B cell (primary cell): ENCODE results near the gene SNRPN. TPM values are rescaled to one million over a fixed set of nuclear protein-coding genes. Genes with fewer than 3 reads are reported as not detected.
"Not testable (repeated sequence)": the region's sequence is repeated elsewhere in the genome, so short reads cannot be mapped to it uniquely, and the experiment has no call there.

Experiments used
- ATAC-seq: fragments of 200-7000 bp; cut with Tn5 transposase; one replicate; pipeline ENCODE4 v1.10.0; 2021; ENCODE audit warnings: low read depth, mild to moderate bottlenecking, moderate number of reproducible peaks, moderate library complexity
- CTCF ChIA-PET: fragments of 350-600 bp; sonication (Branson Sonifier 250); formaldehyde crosslinking; loops from one replicate; lab custom pipeline; 2021; ENCODE audit warnings: antibody characterized with exemption, inconsistent platforms; lab: Charles Lee
- POLR2A ChIA-PET: fragments of 350-600 bp; sonication (Branson Sonifier 250); formaldehyde crosslinking; loops from one replicate; lab custom pipeline; 2021; ENCODE audit warnings: antibody characterized with exemption; lab: Charles Lee
- DNase-seq: peaks from one replicate; pipeline ENCODE4 v3.0.0; 2013
- H2AFZ ChIP-seq: 2 replicates; pipeline ENCODE4 v1.6.1; 2012; ENCODE audit warnings: mild to moderate bottlenecking, low read depth, low read length; ENCODE audit not compliant: insufficient read depth, poor library complexity, severe bottlenecking
- H3K27ac ChIP-seq, 2 donors: 1 replicate in 1 of 2; 2 replicates in 1 of 2; pipeline ENCODE4 v1.5.1; 2012 to 2013; ENCODE audit warnings: low read length in 2 of 2, mild to moderate bottlenecking in 2 of 2, moderate library complexity in 1 of 2
- H3K27me3 ChIP-seq, 4 experiments: fragments of 200-600 bp in 1 of 4; sonication (generic) in 1 of 4; replicated peaks in 1 of 4; 1 replicate in 2 of 4; 2 replicates in 2 of 4; pipeline versions ENCODE4 v1.6.1 to v1.7.0; 2013 to 2016; ENCODE audit warnings: low read length in 3 of 4, mild to moderate bottlenecking in 2 of 4, mixed read lengths in 1 of 4, moderate library complexity in 1 of 4; ENCODE audit not compliant: insufficient read depth in 4 of 4, control insufficient read depth in 3 of 4; ENCODE audit errors: control extremely low read depth in 1 of 4
- H3K36me3 ChIP-seq, 2 experiments: replicated peaks in 1 of 2; 1 replicate in 1 of 2; 2 replicates in 1 of 2; pipeline versions ENCODE4 v1.6.1 to v1.7.1; 2013; ENCODE audit warnings: low read length in 1 of 2; ENCODE audit not compliant: insufficient read depth in 2 of 2, control insufficient read depth in 1 of 2; ENCODE audit errors: control extremely low read depth in 1 of 2, extremely low read depth in 1 of 2
- H3K4me1 ChIP-seq, 2 donors: fragments of 200-600 bp in 1 of 2; sonication (generic) in 1 of 2; 1 replicate in 1 of 2; 2 replicates in 1 of 2; pipeline versions ENCODE4 v1.5.1 to v1.6.1; 2013 to 2017; ENCODE audit warnings: low read length in 2 of 2; ENCODE audit not compliant: control insufficient read depth in 2 of 2, insufficient read depth in 2 of 2
- H3K4me2 ChIP-seq: replicated peaks from 2 replicates; pipeline ENCODE3; 2012; ENCODE audit warnings: mild to moderate bottlenecking, low read depth, low read length; ENCODE audit not compliant: poor library complexity, severe bottlenecking
- H3K4me3 ChIP-seq, 5 experiments: fragments of 200-600 bp in 1 of 5; sonication (generic) in 1 of 5; 1 replicate in 3 of 5; 2 replicates in 2 of 5; pipeline versions ENCODE4 v1.5.1 to v1.7.0; 2011 to 2016; ENCODE audit warnings: low read length in 4 of 5, mild to moderate bottlenecking in 4 of 5, low read depth in 2 of 5, control low read depth in 1 of 5, moderate library complexity in 1 of 5; ENCODE audit not compliant: insufficient read depth in 1 of 5; ENCODE audit errors: control extremely low read depth in 1 of 5, extremely low read depth in 1 of 5
- H3K79me2 ChIP-seq: fragments of 200-600 bp; sonication (generic); one replicate; pipeline ENCODE4 v1.6.0; 2016; ENCODE audit warnings: low read length; ENCODE audit not compliant: control insufficient read depth, insufficient read depth
- H3K9ac ChIP-seq: fragments of 200-600 bp; sonication (generic); 2 replicates; pipeline ENCODE4 v1.6.1; 2017; ENCODE audit warnings: mild to moderate bottlenecking, low read length, moderate library complexity
- H3K9me3 ChIP-seq, 3 donors: one replicate each; pipeline versions ENCODE4 v1.6.1 to v1.7.1; 2013; ENCODE audit warnings: low read length in 2 of 3; ENCODE audit not compliant: control insufficient read depth in 2 of 3, insufficient read depth in 1 of 3; ENCODE audit errors: control extremely low read depth in 1 of 3
- H4K20me1 ChIP-seq: 2 replicates; pipeline ENCODE4 v1.6.0; 2012; ENCODE audit warnings: mild to moderate bottlenecking, low read length; ENCODE audit not compliant: insufficient read depth, control insufficient read depth, poor library complexity, severe bottlenecking
- H3K27ac Mint-ChIP-seq: one replicate; pipeline ENCODE4 v1.8.0; 2021; ENCODE audit warnings: mixed read lengths
- H3K27me3 Mint-ChIP-seq: one replicate; pipeline ENCODE4 v1.8.0; 2021; ENCODE audit warnings: mixed read lengths
- H3K4me1 Mint-ChIP-seq: one replicate; pipeline ENCODE4 v1.8.0; 2021; ENCODE audit warnings: mixed read lengths
- H3K4me3 Mint-ChIP-seq: one replicate; pipeline ENCODE4 v1.8.0; 2021; ENCODE audit warnings: mixed read lengths
- H3K9me3 Mint-ChIP-seq: one replicate; pipeline ENCODE4 v1.8.0; 2022; ENCODE audit warnings: mixed read lengths; ENCODE audit not compliant: insufficient read depth
- CTCF ChIP-seq: fragments of 200-600 bp; IDR thresholded peaks from one replicate; pipeline ENCODE4 v1.8.0; 2022; ENCODE audit warnings: antibody characterized with exemption, mild to moderate bottlenecking
- EZH2 ChIP-seq: IDR thresholded peaks from 2 replicates; pipeline ENCODE4 v1.6.1; 2012; ENCODE audit warnings: borderline replicate concordance, low read depth, mild to moderate bottlenecking, moderate library complexity, low read length; ENCODE audit not compliant: insufficient read depth, poor library complexity, severe bottlenecking
- WGBS: methylation state at CpG from one replicate; pipeline ENCODE4 v1.1.5; 2013; ENCODE audit warnings: missing lambda C conversion rate; ENCODE audit not compliant: insufficient coverage; 5-methylcytosine and 5-hydroxymethylcytosine counted together
- intact Hi-C: fragments of 100-400 bp; cut with micrococcal nuclease; formaldehyde crosslinking; loops from one replicate; pipeline ENCODE4 v1.10.0; 2022
- polyA plus RNA-seq: library from polyadenylated mRNA; depleted of rRNA; stranded (reverse); fragments of >200 nt; gene quantifications from 2 replicates; pipeline ENCODE4 v1.2.3, GENCODE V29; 2012
- total RNA-seq, 2 donors: library from RNA; stranded (reverse); fragments of 120-200 nt in 1 of 2; gene quantifications; 1 replicate in 1 of 2; 2 replicates in 1 of 2; pipeline versions ENCODE4 v1.2.3 to v1.2.4, GENCODE V29; 2013 to 2022

SNRPN gene
- total and polyA plus RNA-seq, 2 donors (not counting 1 experiment from before 2014, with no cell fraction given) = 83.6 to 119 TPM

DNA sequence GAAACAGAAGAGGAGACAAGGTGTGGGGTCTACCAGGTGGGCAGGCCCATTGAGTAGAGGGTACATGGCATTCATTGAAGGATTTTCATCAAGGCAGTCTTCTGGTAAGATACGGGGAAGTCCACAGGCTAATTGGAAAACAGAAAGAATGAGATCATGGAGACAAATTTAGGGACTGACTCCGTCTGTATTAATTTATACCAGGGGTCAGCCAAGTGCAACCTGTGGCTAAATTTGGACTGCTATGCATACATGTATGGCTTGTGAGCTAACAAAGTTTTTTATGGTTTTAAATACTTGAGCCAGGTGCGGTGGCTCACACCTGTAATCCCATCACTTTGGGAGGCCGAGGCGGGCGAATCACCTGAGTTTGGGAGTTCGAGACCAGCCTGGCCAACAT, 21.1 kb upstream of the SNRPN start:
- Mint-ChIP-seq H3K9me3 (peaks cover 6% of the 10 kb centered on the region), H3K27me3 (no peaks in the 10 kb centered on the region), H3K27ac (no peak overlapping the region), H3K4me3 (no peak overlapping the region), H3K4me1 (no peaks in the 10 kb centered on the region)
- H3K4me1 ChIP-seq = no peaks in the 10 kb centered on the region
- ChIA-PET CTCF (no interaction called here), POLR2A (no interaction called here)
- ATAC-seq (no peak), DNase-seq (no peak)
- H2AFZ ChIP-seq = no peak overlapping the region
- no peaks in the 10 kb centered on the region for H3K79me2 ChIP-seq
- TF ChIP-seq EZH2 (no peak), CTCF (no peak)
- no peak overlapping the region for H3K4me2 ChIP-seq
- no peaks in the 10 kb centered on the region for H3K36me3 ChIP-seq
- intact Hi-C loops = no loop called here
- peaks cover 0 to 33% (median 0%) of the 10 kb centered on the region in 3 donors for H3K9me3 ChIP-seq
- H3K4me3 ChIP-seq = no peak overlapping the region
- 97% methylated on average over 2 of the region's 7 CpGs for WGBS
- no peaks in the 10 kb centered on the region for H3K27me3 ChIP-seq
- H3K27ac ChIP-seq = no peak overlapping the region
- no peaks in the 10 kb centered on the region for H4K20me1 ChIP-seq
- H3K9ac ChIP-seq = no peak overlapping the region

DNA sequence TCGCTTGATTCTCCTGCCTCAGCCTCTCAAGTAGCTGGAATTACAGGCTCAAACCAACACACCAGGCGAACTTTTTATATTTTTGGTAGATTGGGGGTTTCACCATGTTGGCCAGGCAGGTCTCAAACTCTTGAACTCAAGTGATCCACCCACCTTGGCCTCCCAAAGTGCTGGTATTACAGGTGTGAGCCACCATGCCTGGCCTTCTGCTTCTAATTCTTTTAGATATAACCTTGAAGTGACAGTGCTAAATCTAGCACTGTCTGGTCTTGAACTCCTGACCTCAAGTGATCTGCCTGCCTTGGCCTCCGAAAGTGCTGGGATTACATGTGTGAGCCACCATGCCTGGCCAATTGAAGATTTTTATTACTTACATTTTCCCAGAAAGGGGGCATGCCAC, 16.6 kb upstream of the SNRPN start:
- H3K79me2 ChIP-seq, H3K27ac ChIP-seq, POLR2A ChIA-PET, H3K27ac Mint-ChIP-seq, H3K4me1 Mint-ChIP-seq, H3K4me1 ChIP-seq, H3K36me3 ChIP-seq, H3K4me3 ChIP-seq, H3K4me2 ChIP-seq, DNase-seq, H3K9ac ChIP-seq, H3K9me3 Mint-ChIP-seq, H2AFZ ChIP-seq, ATAC-seq, H3K4me3 Mint-ChIP-seq, intact Hi-C loops, H3K27me3 Mint-ChIP-seq, H3K27me3 ChIP-seq, CTCF ChIA-PET, H4K20me1 ChIP-seq: not testable (repeated sequence)
- H3K9me3 ChIP-seq = peaks cover 0 to 17% (median 0%) of the 10 kb centered on the region in 3 donors
- WGBS = 100% methylated on average over 1 of the region's 3 CpGs
